Measurements from ENCODE around the gene TLR5.

DNA sequence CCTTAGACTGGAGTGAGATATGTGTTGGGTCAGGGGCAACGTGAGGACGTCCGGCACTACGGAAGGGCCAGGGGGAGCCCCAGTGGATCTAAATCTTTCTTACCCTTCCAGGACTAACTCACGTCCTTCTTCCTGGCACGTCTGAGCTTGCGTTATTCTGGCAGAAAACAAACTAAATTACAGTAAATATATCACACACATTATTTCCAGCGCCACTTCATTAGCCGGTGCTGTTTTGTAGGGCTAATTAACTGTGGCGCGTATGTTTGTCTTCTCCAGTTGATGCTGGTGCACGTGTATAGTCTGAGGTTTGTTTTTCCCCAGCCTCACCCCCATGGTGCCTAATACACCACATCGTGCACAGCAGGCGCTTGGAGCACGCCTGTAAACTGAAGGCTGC, 59.2 kb downstream of the TLR5 start:
- TF ChIP-seq EZH2 (IDR thresholded peaks at IDR 0.05; ENCODE audit: insufficient read depth, poor library complexity, severe bottlenecking) (no peak), EZH2phosphoT487 (IDR thresholded peaks at IDR 0.05; ENCODE audit: insufficient read depth, low read depth) (no peak)
